Right cardiac atrium (tissue), 5 donors: ENCODE data around the gene GPC5. TPM values are rescaled to one million over a fixed set of nuclear protein-coding genes. Genes with fewer than 3 reads are reported as not detected.

Experiments used
- ATAC-seq, 2 donors: fragments of 200-7000 bp; cut with Tn5 transposase; one replicate each; pipeline versions ENCODE4 v1.8.0 to v1.9.1; 2020; ENCODE audit warnings: moderate library complexity in 2 of 2, mild to moderate bottlenecking in 1 of 2
- DNase-seq, 3 donors: peaks; one replicate each; pipeline ENCODE4 v3.0.0-alpha.2; 2020
- H3K27ac ChIP-seq: one replicate; pipeline ENCODE4 v1.5.1; 2013; ENCODE audit warnings: mild to moderate bottlenecking, low read length, control low read depth, moderate library complexity
- H3K27me3 ChIP-seq: one replicate; pipeline ENCODE4 v1.6.1; 2013; ENCODE audit not compliant: control insufficient read depth, insufficient read depth
- H3K4me1 ChIP-seq: one replicate; pipeline ENCODE4 v1.6.1; 2013; ENCODE audit warnings: low read length; ENCODE audit not compliant: control insufficient read depth, insufficient read depth
- H3K4me3 ChIP-seq: one replicate; pipeline ENCODE4 v1.5.1; 2013; ENCODE audit warnings: low read length, control low read depth
- H3K9me3 ChIP-seq: one replicate; pipeline ENCODE4 v1.6.1; 2013; ENCODE audit warnings: low read length; ENCODE audit not compliant: control insufficient read depth
- WGBS: extraction: QIAGEN DNeasy Blood & Tissue Kit; methylation state at CpG from one replicate; pipeline ENCODE4 v1.1.7; 2013; 5-methylcytosine and 5-hydroxymethylcytosine counted together
- intact Hi-C, 4 donors: fragments of 100-400 bp; cut with DNase I; formaldehyde crosslinking; loops; one replicate each; pipeline versions ENCODE4 v1.11.0 to v1.14.0; 2022 to 2023
- polyA plus RNA-seq: library from polyadenylated mRNA; stranded (reverse); fragments of 200-250 nt; gene quantifications from one replicate; pipeline ENCODE4 v1.2.3, GENCODE V29; 2013
- total RNA-seq, 4 donors: library from RNA; stranded (reverse); fragmentation: NEBNext Ultra II Directional; extraction: Animal tissue kit (Norgen Biotek cat#: 25700); gene quantifications; one replicate each; pipeline ENCODE4 v1.2.1, GENCODE V29; 2021
- donor health status: healthy with polysubstance abuse.
- donor health status: DM: no; HTN: yes; CAD: no.
- donor health status: DM: no; HTN: no; CAD: no.
- donor health status: DM: no; HTN: yes; CAD: no; lungs with severe emphysema.
- donor health status: DM: yes; HTN: yes; CAD: no.

The GPC5 gene
- total and polyA plus RNA-seq, 5 donors, result 0.99 to 4.3 (median 2.6) TPM

DNA sequence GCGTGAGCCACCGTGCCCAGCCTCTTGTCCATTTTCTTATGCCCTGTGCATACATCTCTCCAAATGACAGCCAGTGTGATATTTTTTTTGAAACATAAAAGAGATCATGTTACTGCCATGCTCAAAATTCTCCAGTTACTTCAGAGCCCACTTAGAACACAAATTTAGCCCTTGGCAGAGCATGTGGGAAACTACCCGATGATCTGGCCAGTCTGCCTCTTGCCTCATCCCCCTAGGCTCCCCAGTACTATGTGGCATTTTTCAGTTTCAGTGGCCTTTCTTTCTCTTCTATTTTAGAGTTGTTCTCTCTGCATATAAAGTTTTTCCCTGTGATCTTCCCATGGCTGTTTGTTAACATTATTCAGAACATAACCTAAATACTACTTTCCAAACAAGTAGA lies 323.0 kb downstream of the GPC5 start:
- Histone ChIP-seq H3K27ac (no peak overlapping the region), H3K4me1 (no peaks in the 10 kb centered on the region), H3K9me3 (no peaks in the 10 kb centered on the region), H3K4me3 (no peak overlapping the region), H3K27me3 (no peaks in the 10 kb centered on the region)
- DNase-seq, result no peak
- WGBS, result 54% methylated on average over 3 of the region's 3 CpGs
- intact Hi-C loops, result loop anchor here (2.0 to 10.0 kb wide), 3 partner anchors 337 to 347 kb away; no protein-coding TSS in a partner anchor
- ATAC-seq, result peak; percentile 29 to 57

DNA sequence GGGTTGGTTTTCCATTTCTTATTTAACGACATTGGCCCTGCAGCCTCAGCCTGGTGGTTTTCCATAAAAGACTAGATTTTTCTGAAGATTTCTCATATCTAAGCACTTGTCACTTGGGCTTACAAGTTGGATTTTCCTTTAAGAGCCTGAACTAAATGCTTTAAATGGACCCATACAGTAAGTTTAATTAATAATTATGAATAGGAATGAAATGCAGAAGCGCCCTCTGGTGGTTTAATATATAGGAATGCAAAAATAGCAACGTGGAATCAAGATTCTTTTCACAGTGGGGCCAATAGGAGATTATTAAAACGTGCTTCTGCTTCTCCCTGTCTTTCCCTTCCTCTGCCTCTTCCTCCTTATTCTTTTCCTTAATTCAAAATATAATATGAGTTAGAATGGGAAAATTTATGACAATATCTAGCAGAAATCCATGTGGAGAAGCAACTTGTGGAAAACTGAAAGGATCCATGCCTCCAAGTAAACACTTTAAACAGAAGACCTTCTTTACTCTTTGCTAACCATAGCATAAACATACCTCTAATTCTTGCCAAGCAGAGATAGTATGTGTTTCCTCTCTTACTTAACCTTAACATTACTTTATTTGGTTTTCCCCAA lies 324.0 kb downstream of the GPC5 start:
- ATAC-seq (no peak), DNase-seq (no peak)
- Histone ChIP-seq H3K4me1 (no peaks in the 10 kb centered on the region), H3K9me3 (no peaks in the 10 kb centered on the region), H3K4me3 (no peak overlapping the region), H3K27me3 (no peaks in the 10 kb centered on the region), H3K27ac (no peak overlapping the region)
- 23% methylated on average over 4 of the region's 4 CpGs for WGBS
- intact Hi-C loops, result loop anchor here in 3 of 4 donors (10.0 kb wide), 2 partner anchors 338 to 348 kb away; no protein-coding TSS in a partner anchor

- H3K9me3 ChIP-seq, result no peaks in the 10 kb centered on the region
- no peak overlapping the region for H3K27ac ChIP-seq
- H3K4me1 ChIP-seq, result no peaks in the 10 kb centered on the region
- ATAC-seq (peak in 1 of 2 donors; percentile 48), DNase-seq (no peak)
- intact Hi-C loops, result loop anchor here in 3 of 4 donors (10.0 kb wide), 2 partner anchors 340 to 350 kb away; no protein-coding TSS in a partner anchor
- H3K27me3 ChIP-seq, result no peaks in the 10 kb centered on the region
- no peak overlapping the region for H3K4me3 ChIP-seq
- WGBS, result 46% methylated on average over 3 of the region's 3 CpGs
Observed at GRCh38 chr13:91724591-91724990, 326.2 kb downstream of the GPC5 start.

GRCh38 chr13:91725646-91726045 lies 327.2 kb downstream of the GPC5 start:
- ATAC-seq (no peak), DNase-seq (no peak)
- H3K4me1 ChIP-seq, result no peaks in the 10 kb centered on the region
- no peaks in the 10 kb centered on the region for H3K27me3 ChIP-seq
- no peaks in the 10 kb centered on the region for H3K9me3 ChIP-seq
- no peak overlapping the region for H3K27ac ChIP-seq
- intact Hi-C loops, result loop anchor here in 3 of 4 donors (10.0 kb wide), 2 partner anchors 341 to 351 kb away; no protein-coding TSS in a partner anchor
- WGBS, result 33% methylated on average over 4 of the region's 4 CpGs
- no peak overlapping the region for H3K4me3 ChIP-seq

DNA sequence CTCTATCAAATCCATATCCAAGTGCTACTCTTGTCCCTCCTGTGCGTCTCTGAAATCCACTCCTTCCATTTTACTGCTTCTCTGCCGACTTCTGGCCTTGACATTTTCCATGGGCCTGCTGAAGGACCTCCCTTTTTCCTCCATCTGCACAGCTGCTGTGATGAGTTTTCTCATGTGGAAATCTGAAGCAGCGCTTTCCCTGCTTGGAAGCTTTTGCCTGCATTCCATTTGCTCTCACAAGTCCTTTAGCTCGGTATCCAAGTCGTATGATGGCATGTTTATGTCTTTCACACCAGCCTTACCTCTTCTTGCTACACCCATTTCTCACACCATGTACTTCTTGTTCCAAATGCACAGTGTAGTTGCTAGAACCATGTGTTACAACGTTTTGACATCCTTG lies 328.2 kb downstream of the GPC5 start:
- no peak for DNase-seq
- Histone ChIP-seq H3K9me3 (no peaks in the 10 kb centered on the region), H3K27ac (no peak overlapping the region), H3K27me3 (no peaks in the 10 kb centered on the region), H3K4me3 (no peak overlapping the region), H3K4me1 (no peaks in the 10 kb centered on the region)
- 63% methylated on average over 6 of the region's 6 CpGs for WGBS
- intact Hi-C loops, result loop anchor here in 3 of 4 donors (10.0 kb wide), 2 partner anchors 342 to 352 kb away; no protein-coding TSS in a partner anchor
- no peak for ATAC-seq

- Histone ChIP-seq H3K9me3 (no peaks in the 10 kb centered on the region), H3K27me3 (no peaks in the 10 kb centered on the region), H3K4me1 (no peaks in the 10 kb centered on the region), H3K4me3 (no peak overlapping the region), H3K27ac (no peak overlapping the region)
- intact Hi-C loops, result loop anchor here in 3 of 4 donors (10.0 kb wide), 2 partner anchors 345 to 355 kb away; no protein-coding TSS in a partner anchor
- ATAC-seq (no peak), DNase-seq (no peak)
- 71% methylated on average over 1 of the region's 1 CpG for WGBS
Observed at GRCh38 chr13:91729859-91730258, 331.4 kb downstream of the GPC5 start.

DNA sequence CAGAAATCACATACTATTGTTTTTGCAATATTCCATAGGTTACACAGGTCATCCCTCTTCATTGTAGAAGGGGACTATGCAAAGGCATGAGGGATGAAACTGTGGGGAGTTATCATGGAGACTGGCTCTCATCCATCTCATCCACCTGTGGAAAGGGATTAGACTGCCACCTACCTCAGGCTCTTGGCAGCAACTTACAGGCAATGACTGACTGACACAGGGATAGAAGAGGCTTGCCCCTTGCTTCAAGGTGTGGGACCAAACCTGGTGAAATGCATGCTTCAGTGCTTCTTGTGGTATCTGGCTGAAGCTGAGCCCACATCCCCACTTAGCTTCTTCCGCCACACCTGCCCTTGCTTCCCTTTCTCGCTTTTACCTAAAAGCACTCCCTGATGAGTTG lies 341.3 kb downstream of the GPC5 start:
- DNase-seq, result no peak
- Histone ChIP-seq H3K9me3 (no peaks in the 10 kb centered on the region), H3K27me3 (no peaks in the 10 kb centered on the region)

DNA sequence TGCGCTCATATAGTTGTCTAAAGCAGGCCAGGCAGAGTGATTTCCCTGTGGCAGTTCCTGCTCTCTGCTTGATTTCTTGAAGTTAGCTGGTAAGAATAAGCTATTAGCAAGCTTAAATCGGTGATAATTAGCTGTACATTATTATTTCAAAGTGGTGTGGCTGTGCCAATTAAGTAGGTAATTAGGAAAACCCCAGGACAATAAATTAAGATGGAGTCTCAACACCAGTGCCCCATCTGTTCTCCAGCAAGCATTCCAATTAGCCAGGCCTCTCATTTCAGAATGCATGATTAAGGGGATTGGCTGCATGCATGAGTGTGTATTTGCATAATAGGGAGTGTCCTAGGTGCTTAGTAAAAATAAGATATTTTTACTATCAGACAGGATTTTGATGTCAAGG lies 342.3 kb downstream of the GPC5 start:
- Histone ChIP-seq H3K27me3 (no peaks in the 10 kb centered on the region), H3K27ac (no peak overlapping the region), H3K9me3 (no peaks in the 10 kb centered on the region), H3K4me1 (no peaks in the 10 kb centered on the region), H3K4me3 (no peak overlapping the region)
- intact Hi-C loops, result no loop called here
- ATAC-seq (no peak), DNase-seq (no peak)
- WGBS, result 70% methylated on average over 2 of the region's 2 CpGs

More for the DNA sequence above, 341.3 kb downstream of the GPC5 start:
- Histone ChIP-seq H3K4me3 (no peak overlapping the region), H3K27ac (no peak overlapping the region), H3K4me1 (no peaks in the 10 kb centered on the region)
- WGBS, result 93% methylated on average over 2 of the region's 2 CpGs
- no peak for ATAC-seq
- intact Hi-C loops, result no loop called here

- H3K27me3 ChIP-seq, result no peaks in the 10 kb centered on the region
- 81% methylated on average over 2 of the region's 2 CpGs for WGBS
- H3K9me3 ChIP-seq, result no peaks in the 10 kb centered on the region
- intact Hi-C loops, result no loop called here
- no peak overlapping the region for H3K27ac ChIP-seq
- no peaks in the 10 kb centered on the region for H3K4me1 ChIP-seq
- DNase-seq, result no peak
- ATAC-seq, result no peak
- no peak overlapping the region for H3K4me3 ChIP-seq
Observed at GRCh38 chr13:91741925-91742324, 343.5 kb downstream of the GPC5 start.

GRCh38 chr13:91744284-91744683 lies 345.9 kb downstream of the GPC5 start:
- no peak for ATAC-seq
- Histone ChIP-seq H3K4me3 (no peak overlapping the region), H3K27ac (no peak overlapping the region), H3K4me1 (no peaks in the 10 kb centered on the region), H3K9me3 (no peaks in the 10 kb centered on the region), H3K27me3 (no peaks in the 10 kb centered on the region)
- no peak for DNase-seq
- intact Hi-C loops, result no loop called here

DNA sequence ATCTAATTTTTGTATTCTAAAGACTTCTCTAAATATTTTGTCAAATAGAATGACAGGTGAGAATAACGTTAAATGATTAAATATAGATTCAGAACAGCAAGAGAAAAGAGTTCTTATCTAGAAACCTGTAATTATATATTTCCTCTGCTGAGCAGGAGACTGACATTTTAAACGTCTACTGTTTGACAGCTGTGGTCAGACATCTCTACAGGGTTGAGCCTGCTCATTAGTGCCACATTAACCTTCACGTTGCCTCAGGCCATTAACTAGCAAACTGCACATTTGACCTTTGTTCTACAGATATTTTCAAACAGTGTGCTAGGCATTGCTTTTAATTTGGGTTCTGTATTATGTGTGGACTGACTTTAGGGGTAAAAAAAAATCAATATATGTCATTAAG lies 347.5 kb downstream of the GPC5 start:
- intact Hi-C loops, result no loop called here

More for the DNA sequence above, 347.5 kb downstream of the GPC5 start:
- no peak overlapping the region for H3K27ac ChIP-seq
- no peaks in the 10 kb centered on the region for H3K9me3 ChIP-seq
- WGBS, result 19% methylated on average over 3 of the region's 3 CpGs
- no peak for ATAC-seq
- H3K4me1 ChIP-seq, result no peaks in the 10 kb centered on the region
- DNase-seq, result no peak
- H3K4me3 ChIP-seq, result no peak overlapping the region
- H3K27me3 ChIP-seq, result no peaks in the 10 kb centered on the region
